ENCODE measurements around the gene CLASP1.

DNA sequence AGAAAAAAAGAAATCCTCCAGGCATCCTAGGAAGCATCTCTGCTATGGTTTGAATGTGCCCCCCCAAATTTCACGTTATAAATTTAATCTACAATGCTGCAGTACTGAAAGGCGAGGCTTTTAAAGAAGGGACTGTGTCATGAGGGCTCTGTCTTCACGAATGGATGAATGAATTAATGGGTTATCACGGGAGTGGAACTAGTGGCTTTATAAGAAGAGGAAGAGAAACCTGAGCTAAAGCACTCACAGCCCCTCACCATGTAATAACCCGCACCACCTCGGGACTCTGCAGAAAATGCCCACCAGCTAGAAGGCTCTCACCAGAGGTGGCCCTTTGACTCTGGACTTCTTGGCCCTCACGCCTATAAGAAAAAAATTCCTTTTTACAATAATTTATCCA, 90.9 kb downstream of the CLASP1 start:
- TF ChIP-seq, protein P1, sequence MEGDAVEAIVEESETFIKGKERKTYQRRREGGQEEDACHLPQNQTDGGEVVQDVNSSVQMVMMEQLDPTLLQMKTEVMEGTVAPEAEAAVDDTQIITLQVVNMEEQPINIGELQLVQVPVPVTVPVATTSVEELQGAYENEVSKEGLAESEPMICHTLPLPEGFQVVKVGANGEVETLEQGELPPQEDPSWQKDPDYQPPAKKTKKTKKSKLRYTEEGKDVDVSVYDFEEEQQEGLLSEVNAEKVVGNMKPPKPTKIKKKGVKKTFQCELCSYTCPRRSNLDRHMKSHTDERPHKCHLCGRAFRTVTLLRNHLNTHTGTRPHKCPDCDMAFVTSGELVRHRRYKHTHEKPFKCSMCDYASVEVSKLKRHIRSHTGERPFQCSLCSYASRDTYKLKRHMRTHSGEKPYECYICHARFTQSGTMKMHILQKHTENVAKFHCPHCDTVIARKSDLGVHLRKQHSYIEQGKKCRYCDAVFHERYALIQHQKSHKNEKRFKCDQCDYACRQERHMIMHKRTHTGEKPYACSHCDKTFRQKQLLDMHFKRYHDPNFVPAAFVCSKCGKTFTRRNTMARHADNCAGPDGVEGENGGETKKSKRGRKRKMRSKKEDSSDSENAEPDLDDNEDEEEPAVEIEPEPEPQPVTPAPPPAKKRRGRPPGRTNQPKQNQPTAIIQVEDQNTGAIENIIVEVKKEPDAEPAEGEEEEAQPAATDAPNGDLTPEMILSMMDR (optimal IDR thresholded peaks at IDR 0.05 in 1 of 3, IDR thresholded peaks at IDR 0.05 in 1 of 3, conservative IDR thresholded peaks at IDR 0.05 in 1 of 3; ENCODE audit: extremely low read depth in 1 of 3, insufficient read depth in 2 of 3, low read length in 3 of 3) = no peak
- TF ChIP-seq EZH2 (IDR thresholded peaks at IDR 0.05; ENCODE audit: low read length) = no peak

All from keratinocyte (primary cell).